ENCODE results near the gene PTPRN2. TPM values are rescaled to one million over a fixed set of nuclear protein-coding genes. Genes with fewer than 3 reads are reported as not detected.

The PTPRN2 gene
- total RNA-seq, 4 donors from 2014 or later: 2.0 to 9.5 (median 2.6) TPM

GRCh38 chr7:157674027-157674714 lies 913.5 kb downstream of the PTPRN2 start:
- TF ChIP-seq CTCF (IDR thresholded peaks at IDR 0.05): no peak
- ATAC-seq (ENCODE audit: low FRiP score): no peak
- DNase-seq (ENCODE audit: low spot score): no peak

GRCh38 chr7:157673573-157673972 lies 914.0 kb downstream of the PTPRN2 start:
- no peak for TF ChIP-seq CTCF (IDR thresholded peaks at IDR 0.05)
- ATAC-seq (ENCODE audit: low FRiP score) (no peak), DNase-seq (ENCODE audit: low spot score) (no peak)

GRCh38 chr7:157671358-157672255 lies 916.0 kb downstream of the PTPRN2 start:
- no peak for ATAC-seq (ENCODE audit: low FRiP score)

GRCh38 chr7:157670490-157671357 lies 916.9 kb downstream of the PTPRN2 start:
- no peak for DNase-seq (ENCODE audit: low spot score)
- no peak for ATAC-seq (ENCODE audit: low FRiP score)

More at GRCh38 chr7:157671358-157672255, 916.0 kb downstream of the PTPRN2 start:
- TF ChIP-seq CTCF (IDR thresholded peaks at IDR 0.05): no peak
- no peak for DNase-seq (ENCODE audit: low spot score)

GRCh38 chr7:157669768-157670351 lies 917.8 kb downstream of the PTPRN2 start:
- DNase-seq (ENCODE audit: low spot score): no peak
- ATAC-seq (ENCODE audit: low FRiP score): no peak
- TF ChIP-seq CTCF (IDR thresholded peaks at IDR 0.05): no peak

More at GRCh38 chr7:157670490-157671357, 916.9 kb downstream of the PTPRN2 start:
- TF ChIP-seq CTCF (IDR thresholded peaks at IDR 0.05): no peak

Data from omental fat pad (tissue), 4 donors.